Heart left ventricle (tissue), 13 donors: ENCODE results near the gene SIGLEC10.
"Not testable (repeated sequence)": the region's sequence is repeated elsewhere in the genome, so short reads cannot be mapped to it uniquely, and the experiment has no call there.

ENCODE experiments used
- CTCF ChIP-seq, 12 donors: fragments of 200-600 bp; sonication (generic) in 4 of 12; IDR thresholded peaks; one replicate each; pipeline versions ENCODE4 v1.5.0 to v1.8.0; 2018 to 2022; ENCODE audit warnings: antibody characterized with exemption in 12 of 12, mild to moderate bottlenecking in 5 of 12
- POLR2A ChIP-seq, 2 donors: fragments of 450-650 bp; IDR thresholded peaks; one replicate each; pipeline ENCODE4 v1.6.1; 2017; ENCODE audit warnings: antibody characterized with exemption in 2 of 2, mild to moderate bottlenecking in 2 of 2, moderate library complexity in 2 of 2
- donor health status: ischemic (EF 13 %, LVEDD 7.1; RV severe dilation, severe dysfunction).
- donor health status: DM: no; HTN: yes; CAD: no.
- donor health status: DM: no; HTN: no; CAD: no.
- donor health status: ischemic (EF 25% LVEDD 6.9; RV normal size, moderate dysfunction).
- donor health status: ischemic (EF 25% LVEDD 5.7; RV mildly dilated, moderate dysfunction).
- donor health status: ischemic (EF 35%, LVEDD 5.7; RV mildly dilated, moderate dysfunction).
- donor health status: nonischemic (EF 11% LVEDD 7.7; RV severe dilation, severe dysfunction).
- donor health status: DM: yes; HTN: yes; CAD: no.
- donor health status: PGD.
- donor health status: ischemic (EF 29% LVEDD 5.4; RV normal size, mild dysfunction).
- donor health status: nonischemic (EF 23%, LVEDD 6.1; RV moderate dilation, normal function).

GRCh38 chr19:51416422-51416821 is 1.0 kb downstream of the SIGLEC10 start:
- not testable (repeated sequence) for TF ChIP-seq POLR2A, CTCF (IDR thresholded peaks at IDR 0.05)
